AG04450 (cell line): ENCODE data around the gene ACER1. TPM values are rescaled to one million over a fixed set of nuclear protein-coding genes. Genes with fewer than 3 reads are reported as not detected.
"Not testable (repeated sequence)": the region's sequence is repeated elsewhere in the genome, so short reads cannot be mapped to it uniquely, and the experiment has no call there.

Experiments
- CTCF ChIA-PET: fragments of 300-600, 350-600 bp; formaldehyde crosslinking; extraction: SDS; loops from one replicate; lab custom pipeline; 2022; ENCODE audit warnings: antibody characterized with exemption, inconsistent platforms; lab: Charles Lee
- POLR2A ChIA-PET: fragments of 350-600 bp; formaldehyde crosslinking; extraction: SDS; loops from one replicate; lab custom pipeline; 2021; ENCODE audit warnings: antibody characterized with exemption, inconsistent platforms; lab: Yijun Ruan, JAX
- DNase-seq: peaks from one replicate; pipeline ENCODE4 v3.0.0-alpha.2; 2011; ENCODE audit warnings: low read depth, low spot score
- H3K27ac ChIP-seq: one replicate; pipeline ENCODE4 v1.5.1; 2012; ENCODE audit warnings: low read depth, low read length, control low read depth
- H3K27me3 ChIP-seq: one replicate; pipeline ENCODE4 v1.6.0; 2012; ENCODE audit warnings: low read length; ENCODE audit not compliant: control insufficient read depth, insufficient read depth
- H3K4me3 ChIP-seq: 2 replicates; pipeline ENCODE4 v1.5.1; 2011; ENCODE audit warnings: mild to moderate bottlenecking, low read depth, low read length, control low read depth
- H3K9me3 ChIP-seq: 2 replicates; pipeline ENCODE4 v1.5.1; 2012; ENCODE audit warnings: low read length; ENCODE audit not compliant: control insufficient read depth, insufficient read depth
- polyA plus RNA-seq: library from polyadenylated mRNA; depleted of rRNA; stranded (reverse); fragments of >200 nt; gene quantifications from 2 replicates; pipeline ENCODE4 v1.2.3, GENCODE V29; 2011
- TF ChIP-seq, protein P1 (sequence below): IDR thresholded peaks from 2 replicates; pipeline ENCODE4 v1.5.1; 2011; ENCODE audit warnings: low read depth, low read length, control low read depth, inconsistent platforms

The ACER1 gene
- polyA plus RNA-seq, 1 experiment: not detected

DNA sequence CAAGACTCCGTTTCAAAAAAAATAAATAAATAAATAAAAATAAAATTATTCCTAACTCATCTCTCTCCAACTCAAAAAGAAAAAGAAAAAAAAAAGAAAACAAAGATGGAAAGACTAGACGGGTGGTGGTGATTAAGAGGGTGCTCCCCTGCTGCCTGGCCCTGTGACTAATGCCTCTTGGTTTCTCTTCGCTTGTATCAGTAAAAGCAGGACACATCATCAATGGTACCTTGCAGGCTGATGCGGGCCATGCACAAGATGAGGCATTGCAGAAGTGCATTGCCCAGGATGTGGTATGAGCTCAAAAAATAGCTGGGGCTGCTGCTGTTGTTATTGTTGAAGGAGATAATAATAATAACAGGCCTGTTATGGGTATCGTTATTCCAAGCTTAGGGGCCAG, 14.6 kb downstream of the ACER1 start:
- ChIA-PET POLR2A (no interaction called here), CTCF (no interaction called here)
- no peak overlapping the region for H3K4me3 ChIP-seq
- TF ChIP-seq, protein P1, sequence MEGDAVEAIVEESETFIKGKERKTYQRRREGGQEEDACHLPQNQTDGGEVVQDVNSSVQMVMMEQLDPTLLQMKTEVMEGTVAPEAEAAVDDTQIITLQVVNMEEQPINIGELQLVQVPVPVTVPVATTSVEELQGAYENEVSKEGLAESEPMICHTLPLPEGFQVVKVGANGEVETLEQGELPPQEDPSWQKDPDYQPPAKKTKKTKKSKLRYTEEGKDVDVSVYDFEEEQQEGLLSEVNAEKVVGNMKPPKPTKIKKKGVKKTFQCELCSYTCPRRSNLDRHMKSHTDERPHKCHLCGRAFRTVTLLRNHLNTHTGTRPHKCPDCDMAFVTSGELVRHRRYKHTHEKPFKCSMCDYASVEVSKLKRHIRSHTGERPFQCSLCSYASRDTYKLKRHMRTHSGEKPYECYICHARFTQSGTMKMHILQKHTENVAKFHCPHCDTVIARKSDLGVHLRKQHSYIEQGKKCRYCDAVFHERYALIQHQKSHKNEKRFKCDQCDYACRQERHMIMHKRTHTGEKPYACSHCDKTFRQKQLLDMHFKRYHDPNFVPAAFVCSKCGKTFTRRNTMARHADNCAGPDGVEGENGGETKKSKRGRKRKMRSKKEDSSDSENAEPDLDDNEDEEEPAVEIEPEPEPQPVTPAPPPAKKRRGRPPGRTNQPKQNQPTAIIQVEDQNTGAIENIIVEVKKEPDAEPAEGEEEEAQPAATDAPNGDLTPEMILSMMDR: no peak
- peaks cover 6% of the 10 kb centered on the region for H3K27me3 ChIP-seq
- no peak for DNase-seq
- no peak overlapping the region for H3K27ac ChIP-seq
- H3K9me3 ChIP-seq: no peaks in the 10 kb centered on the region

DNA sequence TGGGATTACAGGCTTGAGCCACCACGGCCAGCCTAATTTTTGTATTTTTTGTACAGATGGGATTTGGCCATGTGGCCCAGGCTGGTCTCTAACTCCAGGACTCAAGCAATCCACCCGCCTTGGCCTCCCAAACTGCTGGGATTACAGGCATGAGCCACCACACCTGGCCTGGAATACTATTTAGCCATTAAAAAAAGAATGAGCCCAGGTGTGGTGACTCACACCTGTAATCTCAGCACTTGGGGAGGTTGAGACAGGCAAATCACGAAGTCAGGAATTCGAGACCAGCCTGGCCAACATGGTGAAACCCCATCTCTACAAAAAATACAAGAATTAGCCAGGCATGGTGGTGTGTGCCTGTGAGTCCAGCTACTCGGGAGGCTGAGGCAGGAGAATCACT, 17.8 kb downstream of the ACER1 start:
- H3K4me3 ChIP-seq, H3K27me3 ChIP-seq, H3K9me3 ChIP-seq, CTCF ChIA-PET, POLR2A ChIA-PET, DNase-seq, H3K27ac ChIP-seq: not testable (repeated sequence)

DNA sequence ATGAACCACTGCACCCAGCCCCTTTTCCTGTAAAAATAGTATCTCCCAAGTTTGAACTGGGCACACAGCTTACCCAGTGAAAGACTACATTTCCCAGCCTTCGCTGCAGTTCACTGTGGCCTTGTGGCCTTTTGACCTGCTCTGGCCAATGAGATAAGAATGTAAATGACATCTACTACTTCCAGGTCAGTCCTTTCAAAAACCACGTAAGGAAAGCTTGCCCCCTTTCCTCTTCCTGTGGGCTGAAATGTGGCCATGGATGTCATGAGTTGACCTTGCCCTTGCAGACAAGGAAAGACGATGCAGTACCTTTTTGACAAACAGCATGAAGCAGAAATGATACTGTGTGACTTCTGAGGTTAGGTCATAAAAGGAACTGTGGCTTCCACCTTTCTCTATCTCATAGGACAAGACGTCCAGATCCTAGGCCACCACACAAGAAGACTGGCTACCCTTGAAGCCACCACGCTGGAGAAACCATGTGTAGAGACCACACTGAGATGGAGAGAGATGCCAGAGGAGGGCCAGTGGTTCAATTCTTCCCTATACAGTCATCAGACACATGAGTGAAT, 19.9 kb downstream of the ACER1 start:
- TF ChIP-seq, protein P1: no peak
- POLR2A ChIA-PET: interaction anchor here (0.6 kb wide), 1 partner anchor 20 kb away, joined by 3 read pairs; no protein-coding TSS in a partner anchor
- Histone ChIP-seq H3K9me3 (no peaks in the 10 kb centered on the region), H3K27ac (no peak overlapping the region), H3K27me3 (no peaks in the 10 kb centered on the region), H3K4me3 (no peak overlapping the region)
- DNase-seq: no peak
- CTCF ChIA-PET: no interaction called here

DNA sequence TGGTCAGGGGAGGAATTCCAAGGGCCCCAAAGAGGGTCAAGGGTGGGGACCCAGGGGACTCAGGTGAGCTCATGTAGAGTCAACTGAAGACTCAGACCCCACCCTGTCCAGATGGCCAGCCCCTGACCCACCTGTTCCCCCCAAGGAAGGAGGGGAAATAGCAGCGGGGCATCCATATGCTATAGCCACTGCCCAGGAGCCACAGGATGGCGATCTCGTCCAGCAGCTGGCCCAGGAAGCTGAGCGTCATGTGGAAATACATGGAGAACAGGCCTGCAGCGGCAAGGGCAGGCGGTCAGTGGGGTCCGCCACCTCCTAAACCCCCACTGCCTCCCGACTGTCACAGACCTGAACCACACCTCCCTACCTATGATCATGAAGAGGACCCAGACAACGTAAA, 21.4 kb downstream of the ACER1 start:
- Histone ChIP-seq H3K27ac (no peak overlapping the region), H3K27me3 (no peaks in the 10 kb centered on the region), H3K9me3 (no peaks in the 10 kb centered on the region), H3K4me3 (no peak overlapping the region)
- POLR2A ChIA-PET: no interaction called here
- no peak for DNase-seq
- CTCF ChIA-PET: interaction anchor here (0.6 kb wide), 1 partner anchor 145 kb away, joined by 3 read pairs; no protein-coding TSS in a partner anchor
- TF ChIP-seq, protein P1: 0 out of 2 replicates have a peak, but pooled peaks have one; percentile 6

DNA sequence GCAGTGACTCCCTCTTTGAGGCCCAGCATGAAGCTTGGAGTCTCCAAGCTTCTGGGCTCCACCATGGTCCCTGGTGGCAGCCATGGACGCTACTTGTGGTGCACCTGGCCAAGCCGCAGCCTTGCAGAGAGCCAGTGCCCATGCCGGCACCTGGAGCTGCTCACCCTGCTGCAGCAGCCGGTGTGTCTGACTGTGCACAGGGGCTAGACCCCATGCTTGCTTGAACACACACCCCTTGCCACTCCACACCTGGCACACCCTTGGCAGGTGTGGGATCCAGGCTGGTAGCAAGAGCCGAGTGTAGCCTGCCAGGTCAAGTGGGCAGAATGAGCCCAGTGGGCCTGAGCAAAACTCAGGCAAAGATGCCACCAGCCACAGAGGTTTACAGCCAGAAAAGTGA, 35.0 kb downstream of the ACER1 start:
- Histone ChIP-seq H3K27me3 (peaks cover 5% of the 10 kb centered on the region), H3K4me3 (no peak overlapping the region), H3K27ac (no peak overlapping the region), H3K9me3 (peaks cover 10% of the 10 kb centered on the region)
- ChIA-PET CTCF (interaction anchor here (0.8 to 2.3 kb wide), 2 partner anchors 80 to 249 kb away, joined by 4 to 21 read pairs; no protein-coding TSS in a partner anchor), POLR2A (interaction anchor here (0.5 to 0.6 kb wide), 2 partner anchors 23 to 114 kb away, joined by 5 to 7 read pairs; no protein-coding TSS in a partner anchor)
- TF ChIP-seq, protein P1: no peak
- no peak for DNase-seq
